Mammary epithelial cell (primary cell): ENCODE results near the gene NUDC.

ENCODE experiments used
- EZH2 ChIP-seq: IDR thresholded peaks from 2 replicates; pipeline ENCODE4 v1.6.1; 2012; ENCODE audit warnings: low read length, inconsistent platforms, borderline replicate concordance
- TF ChIP-seq, protein P1 (sequence below), 2 donors: IDR thresholded peaks in 1 of 2; conservative IDR thresholded peaks in 1 of 2; 2 replicates each; pipeline ENCODE4 v1.5.1; 2011 to 2012; ENCODE audit warnings: inconsistent platforms in 2 of 2, low read length in 2 of 2, mild to moderate bottlenecking in 2 of 2, control low read depth in 1 of 2, low read depth in 1 of 2; ENCODE audit not compliant: insufficient read depth in 1 of 2; ENCODE audit errors: extremely low read depth in 1 of 2

DNA sequence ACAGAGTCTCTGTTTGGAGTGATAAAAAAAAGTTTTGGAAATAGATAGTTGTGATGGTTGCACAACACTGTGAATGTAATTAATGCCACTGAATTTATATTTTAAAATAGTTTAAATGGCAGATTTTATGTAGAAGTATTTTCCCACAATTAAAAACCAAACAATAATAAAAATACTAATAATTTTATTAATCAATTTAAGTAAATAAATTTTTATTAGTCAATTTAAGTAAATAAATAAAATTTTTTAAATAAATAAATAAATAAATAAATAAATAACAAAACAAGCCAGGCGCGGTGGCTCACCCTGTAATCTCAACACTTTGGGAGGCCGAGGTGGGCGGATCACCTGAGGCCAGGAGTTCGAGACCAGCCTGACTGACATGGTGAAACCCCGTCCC is 43.7 kb downstream of the NUDC start:
- TF ChIP-seq, protein P1, sequence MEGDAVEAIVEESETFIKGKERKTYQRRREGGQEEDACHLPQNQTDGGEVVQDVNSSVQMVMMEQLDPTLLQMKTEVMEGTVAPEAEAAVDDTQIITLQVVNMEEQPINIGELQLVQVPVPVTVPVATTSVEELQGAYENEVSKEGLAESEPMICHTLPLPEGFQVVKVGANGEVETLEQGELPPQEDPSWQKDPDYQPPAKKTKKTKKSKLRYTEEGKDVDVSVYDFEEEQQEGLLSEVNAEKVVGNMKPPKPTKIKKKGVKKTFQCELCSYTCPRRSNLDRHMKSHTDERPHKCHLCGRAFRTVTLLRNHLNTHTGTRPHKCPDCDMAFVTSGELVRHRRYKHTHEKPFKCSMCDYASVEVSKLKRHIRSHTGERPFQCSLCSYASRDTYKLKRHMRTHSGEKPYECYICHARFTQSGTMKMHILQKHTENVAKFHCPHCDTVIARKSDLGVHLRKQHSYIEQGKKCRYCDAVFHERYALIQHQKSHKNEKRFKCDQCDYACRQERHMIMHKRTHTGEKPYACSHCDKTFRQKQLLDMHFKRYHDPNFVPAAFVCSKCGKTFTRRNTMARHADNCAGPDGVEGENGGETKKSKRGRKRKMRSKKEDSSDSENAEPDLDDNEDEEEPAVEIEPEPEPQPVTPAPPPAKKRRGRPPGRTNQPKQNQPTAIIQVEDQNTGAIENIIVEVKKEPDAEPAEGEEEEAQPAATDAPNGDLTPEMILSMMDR (conservative IDR thresholded peaks at IDR 0.05 in 1 of 2, IDR thresholded peaks at IDR 0.05 in 1 of 2; ENCODE audit: extremely low read depth in 1 of 2, insufficient read depth in 1 of 2, low read depth in 1 of 2, low read length in 2 of 2), result no peak
- no peak for TF ChIP-seq EZH2
